BLaER1 treated with 17β-estradiol and CSF1 and Interleukin-3, amounts not matched to agents 10 nM and 100 nM (cell line): ENCODE results near the gene TIMM17B.

ENCODE experiments used
- H3K27ac ChIP-seq, 11 experiments: shearing (Covaris generic); formaldehyde crosslinking; 2 replicates each; pipeline ENCODE4 v1.8.1; 2022
- H3K27me3 ChIP-seq, 11 experiments: shearing (Covaris generic); formaldehyde crosslinking; 2 replicates each; pipeline ENCODE4 v1.8.1; 2022
- H3K36me3 ChIP-seq, 11 experiments: shearing (Covaris generic); formaldehyde crosslinking; 2 replicates each; pipeline ENCODE4 v1.8.1; 2022
- H3K4me1 ChIP-seq, 10 experiments: shearing (Covaris generic); formaldehyde crosslinking; 2 replicates each; pipeline ENCODE4 v1.8.1; 2022
- H3K4me2 ChIP-seq, 11 experiments: shearing (Covaris generic); formaldehyde crosslinking; 2 replicates each; pipeline ENCODE4 v1.8.1; 2022
- H3K4me3 ChIP-seq, 10 experiments: shearing (Covaris generic); formaldehyde crosslinking; 2 replicates each; pipeline ENCODE4 v1.8.1; 2022
- H3K9ac ChIP-seq, 11 experiments: shearing (Covaris generic); formaldehyde crosslinking; 2 replicates each; pipeline ENCODE4 v1.8.1; 2022
- H3K9me3 ChIP-seq, 11 experiments: shearing (Covaris generic); formaldehyde crosslinking; replicated peaks in 1 of 11; 2 replicates each; pipeline ENCODE4 v1.8.1; 2022
- H4K20me1 ChIP-seq, 11 experiments: shearing (Covaris generic); formaldehyde crosslinking; 2 replicates each; pipeline ENCODE4 v1.8.1; 2022
- Cebpa-rat ChIP-seq, 11 experiments: shearing (Covaris generic); IDR thresholded peaks; 2 replicates each; pipeline ENCODE4 v1.8.1; 2022

The TIMM17B gene

GRCh38 chrX:48908600-48908999 lies 11.0 kb upstream of the TIMM17B start:
- Histone ChIP-seq H3K36me3 (peaks cover 10 to 48% (median 25%) of the 10 kb centered on the region in 11 experiments), H3K4me2 (no peak overlapping the region), H4K20me1 (peaks cover 2 to 43% (median 15%) of the 10 kb centered on the region in 11 experiments; a peak in 16 of 22 replicates), H3K27ac (no peak overlapping the region), H3K27me3 (peaks cover 7 to 72% (median 40%) of the 10 kb centered on the region in 11 experiments; a peak in 20 of 22 replicates), H3K9ac (no peak overlapping the region), H3K9me3 (peaks cover 0 to 5% (median 0%) of the 10 kb centered on the region in 11 experiments; a peak in 3 of 22 replicates), H3K4me1 (peaks cover 7 to 25% (median 20%) of the 10 kb centered on the region in 10 experiments; a peak in 17 of 20 replicates), H3K4me3 (no peak overlapping the region)
- TF ChIP-seq Cebpa-rat (IDR thresholded peaks at IDR 0.05), result no peak

- Histone ChIP-seq H3K36me3 (peaks cover 31 to 77% (median 51%) of the 10 kb centered on the region in 11 experiments), H3K4me3 (no peak overlapping the region), H3K4me2 (no peak overlapping the region), H3K9me3 (no peaks in the 10 kb centered on the region; a peak in 2 of 22 replicates), H3K4me1 (peaks cover 0 to 11% (median 6%) of the 10 kb centered on the region in 10 experiments; a peak in 12 of 20 replicates), H3K27me3 (peaks cover 0 to 67% (median 25%) of the 10 kb centered on the region in 11 experiments; a peak in 15 of 22 replicates), H3K27ac (no peak overlapping the region), H3K9ac (no peak overlapping the region), H4K20me1 (peaks cover 0 to 61% (median 42%) of the 10 kb centered on the region in 11 experiments; a peak in 14 of 22 replicates)
- TF ChIP-seq Cebpa-rat (IDR thresholded peaks at IDR 0.05), result no peak
Measured at GRCh38 chrX:48905090-48905790, 7.7 kb upstream of the TIMM17B start.

GRCh38 chrX:48904626-48905025 lies 7.1 kb upstream of the TIMM17B start:
- peaks cover 0 to 62% (median 37%) of the 10 kb centered on the region in 11 experiments; a peak in 15 of 22 replicates for H4K20me1 ChIP-seq
- peaks cover 0 to 61% (median 19%) of the 10 kb centered on the region in 11 experiments; a peak in 15 of 22 replicates for H3K27me3 ChIP-seq
- no peak overlapping the region for H3K27ac ChIP-seq
- no peak for TF ChIP-seq Cebpa-rat (IDR thresholded peaks at IDR 0.05)
- no peaks in the 10 kb centered on the region; a peak in 2 of 22 replicates for H3K9me3 ChIP-seq
- H3K36me3 ChIP-seq, result peaks cover 31 to 82% (median 51%) of the 10 kb centered on the region in 11 experiments
- H3K9ac ChIP-seq, result no peak overlapping the region
- H3K4me1 ChIP-seq, result peaks cover 0 to 8% (median 3%) of the 10 kb centered on the region in 10 experiments; a peak in 13 of 20 replicates
- H3K4me3 ChIP-seq, result no peak overlapping the region
- H3K4me2 ChIP-seq, result no peak overlapping the region

GRCh38 chrX:48904180-48904579 lies 6.6 kb upstream of the TIMM17B start:
- no peak for TF ChIP-seq Cebpa-rat (IDR thresholded peaks at IDR 0.05)
- Histone ChIP-seq H3K4me2 (no peak overlapping the region), H3K27ac (no peak overlapping the region), H3K9ac (no peak overlapping the region), H3K9me3 (no peaks in the 10 kb centered on the region; a peak in 2 of 22 replicates), H3K4me1 (peaks cover 4 to 12% (median 6%) of the 10 kb centered on the region in 10 experiments; a peak in 19 of 20 replicates), H3K4me3 (no peak overlapping the region), H3K36me3 (peaks cover 31 to 87% (median 51%) of the 10 kb centered on the region in 11 experiments), H4K20me1 (peaks cover 0 to 67% (median 36%) of the 10 kb centered on the region in 11 experiments; a peak in 15 of 22 replicates), H3K27me3 (peaks cover 0 to 57% (median 16%) of the 10 kb centered on the region in 11 experiments; a peak in 13 of 22 replicates)

GRCh38 chrX:48903290-48903689 lies 5.7 kb upstream of the TIMM17B start:
- H3K4me3 ChIP-seq, result no peak overlapping the region
- no peak for TF ChIP-seq Cebpa-rat (IDR thresholded peaks at IDR 0.05)

GRCh38 chrX:48902776-48903175 lies 5.2 kb upstream of the TIMM17B start:
- Histone ChIP-seq H3K4me3 (no peak overlapping the region), H3K27me3 (peaks cover 0 to 49% (median 16%) of the 10 kb centered on the region in 11 experiments; a peak in 12 of 22 replicates), H3K27ac (no peak overlapping the region), H3K9ac (no peak overlapping the region), H3K4me2 (no peak overlapping the region), H3K9me3 (peaks cover 0 to 7% (median 0%) of the 10 kb centered on the region in 11 experiments; a peak in 5 of 22 replicates), H3K36me3 (peaks cover 31 to 85% (median 51%) of the 10 kb centered on the region in 11 experiments), H3K4me1 (peaks cover 9 to 21% (median 14%) of the 10 kb centered on the region in 10 experiments; a peak in 19 of 20 replicates), H4K20me1 (peaks cover 0 to 77% (median 46%) of the 10 kb centered on the region in 11 experiments; a peak in 15 of 22 replicates)
- no peak for TF ChIP-seq Cebpa-rat (IDR thresholded peaks at IDR 0.05)

More at GRCh38 chrX:48903290-48903689, 5.7 kb upstream of the TIMM17B start:
- no peak overlapping the region for H3K27ac ChIP-seq
- peaks cover 31 to 86% (median 51%) of the 10 kb centered on the region in 11 experiments for H3K36me3 ChIP-seq
- peaks cover 0 to 49% (median 16%) of the 10 kb centered on the region in 11 experiments; a peak in 12 of 22 replicates for H3K27me3 ChIP-seq
- H3K9me3 ChIP-seq, result peaks cover 0 to 2% (median 0%) of the 10 kb centered on the region in 11 experiments; a peak in 4 of 22 replicates
- H3K4me1 ChIP-seq, result peaks cover 9 to 21% (median 14%) of the 10 kb centered on the region in 10 experiments; a peak in 19 of 20 replicates
- H3K9ac ChIP-seq, result no peak overlapping the region
- peaks cover 0 to 76% (median 45%) of the 10 kb centered on the region in 11 experiments; a peak in 15 of 22 replicates for H4K20me1 ChIP-seq
- H3K4me2 ChIP-seq, result no peak overlapping the region

- H3K9me3 ChIP-seq, result peaks cover 0 to 13% (median 3%) of the 10 kb centered on the region in 11 experiments; a peak in 7 of 22 replicates
- no peak overlapping the region for H3K4me2 ChIP-seq
- TF ChIP-seq Cebpa-rat (IDR thresholded peaks at IDR 0.05), result no peak
- H3K9ac ChIP-seq, result no peak overlapping the region
- H3K27ac ChIP-seq, result no peak overlapping the region
- peaks cover 0 to 77% (median 46%) of the 10 kb centered on the region in 11 experiments; a peak in 15 of 22 replicates for H4K20me1 ChIP-seq
- H3K4me1 ChIP-seq, result peaks cover 9 to 21% (median 14%) of the 10 kb centered on the region in 10 experiments; a peak in 19 of 20 replicates
- H3K4me3 ChIP-seq, result no peak overlapping the region
- peaks cover 31 to 78% (median 51%) of the 10 kb centered on the region in 11 experiments for H3K36me3 ChIP-seq
- peaks cover 0 to 49% (median 16%) of the 10 kb centered on the region in 11 experiments; a peak in 12 of 22 replicates for H3K27me3 ChIP-seq
Measured at GRCh38 chrX:48902135-48902534, 4.6 kb upstream of the TIMM17B start.

- peaks cover 31 to 71% (median 47%) of the 10 kb centered on the region in 11 experiments for H3K36me3 ChIP-seq
- peaks cover 16 to 23% (median 20%) of the 10 kb centered on the region in 10 experiments for H3K4me1 ChIP-seq
- H3K4me2 ChIP-seq, result no peak overlapping the region
- peaks cover 0 to 15% (median 3%) of the 10 kb centered on the region in 11 experiments; a peak in 7 of 22 replicates for H3K9me3 ChIP-seq
- no peak overlapping the region for H3K27ac ChIP-seq
- peaks cover 0 to 76% (median 42%) of the 10 kb centered on the region in 11 experiments; a peak in 16 of 22 replicates for H4K20me1 ChIP-seq
- H3K4me3 ChIP-seq, result no peak overlapping the region
- no peak for TF ChIP-seq Cebpa-rat (IDR thresholded peaks at IDR 0.05)
- H3K27me3 ChIP-seq, result peaks cover 0 to 46% (median 12%) of the 10 kb centered on the region in 11 experiments; a peak in 12 of 22 replicates
- no peak overlapping the region for H3K9ac ChIP-seq
Measured at GRCh38 chrX:48901069-48901468, 3.5 kb upstream of the TIMM17B start.
